Right lobe of liver (tissue), 4 donors: Measurements from ENCODE around the gene DBN1.

Source experiments
- CTCF ChIP-seq, 4 donors: fragments of 200-600 bp in 3 of 4; fragments of 450-650 bp in 1 of 4; IDR thresholded peaks; one replicate each; pipeline versions ENCODE4 v1.5.1 to v1.8.0; 2016 to 2022; ENCODE audit warnings: antibody characterized with exemption in 4 of 4, mild to moderate bottlenecking in 2 of 4
- POLR2A ChIP-seq: fragments of 450-650 bp; IDR thresholded peaks from one replicate; pipeline ENCODE4 v1.6.1; 2017; ENCODE audit warnings: antibody characterized with exemption, mild to moderate bottlenecking
- donor health status: DM: no; HTN: no; CAD: no.
- donor health status: DM: no; HTN: no; CAD: no.
- donor health status: DM: no; HTN: yes; CAD: no.

DNA sequence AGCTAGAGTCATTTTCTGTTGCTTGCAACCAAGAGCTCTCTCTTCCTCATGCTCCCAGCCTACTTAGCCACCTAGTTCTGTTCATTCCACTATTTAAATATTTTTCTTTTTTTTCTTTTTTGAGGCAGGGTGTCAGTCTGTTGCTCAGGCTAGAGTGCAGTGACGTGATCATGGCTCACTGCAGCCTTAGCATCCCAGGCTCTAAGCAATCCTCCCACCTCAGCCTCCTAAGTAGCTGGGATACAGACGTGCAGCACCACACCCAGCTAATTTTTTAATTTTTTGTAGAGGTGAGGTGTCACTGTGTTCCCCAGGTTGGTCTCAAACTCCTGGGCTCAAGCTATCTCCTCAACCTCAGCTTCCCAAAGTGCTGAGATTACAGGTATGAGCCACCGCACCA lies 59.0 kb downstream of the DBN1 start:
- TF ChIP-seq CTCF (IDR thresholded peaks at IDR 0.05), result no peak
- TF ChIP-seq POLR2A, result no peak
